NCI-H345 treated with DMSO at 0.1 percent for 48 hours (cell line): ENCODE results near the gene VASN.
"Not testable (repeated sequence)": the region's sequence is repeated elsewhere in the genome, so short reads cannot be mapped to it uniquely, and the experiment has no call there.

Source experiments
- DNase-seq: peaks from one replicate; lab custom pipeline; 2025; ENCODE audit not compliant: unreplicated experiment; lab: John Stamatoyannopoulos, UW

Gene VASN

GRCh38 chr16:4383591-4384444 lies 12.2 kb downstream of the VASN start:
- DNase-seq: no peak

GRCh38 chr16:4384509-4384942 lies 12.9 kb downstream of the VASN start:
- no peak for DNase-seq

- no peak for DNase-seq
Measured at GRCh38 chr16:4385066-4385788, 13.6 kb downstream of the VASN start.

GRCh38 chr16:4385789-4386450 lies 14.3 kb downstream of the VASN start:
- no peak for DNase-seq

- DNase-seq: no peak
Measured at GRCh38 chr16:4386451-4386805, 14.8 kb downstream of the VASN start.

- no peak for DNase-seq
Measured at GRCh38 chr16:4386951-4387565, 15.4 kb downstream of the VASN start.

GRCh38 chr16:4387781-4388180 lies 16.1 kb downstream of the VASN start:
- DNase-seq: no peak

- DNase-seq: no peak
Measured at GRCh38 chr16:4388271-4389021, 16.8 kb downstream of the VASN start.

GRCh38 chr16:4389051-4389955 lies 17.7 kb downstream of the VASN start:
- DNase-seq: no peak

- DNase-seq: no peak
Measured at GRCh38 chr16:4390266-4391260, 18.9 kb downstream of the VASN start.

GRCh38 chr16:4391631-4392381 lies 20.2 kb downstream of the VASN start:
- no peak for DNase-seq

GRCh38 chr16:4392382-4393239 lies 21.0 kb downstream of the VASN start:
- DNase-seq: no peak

GRCh38 chr16:4393240-4393600 lies 21.6 kb downstream of the VASN start:
- no peak for DNase-seq

- not testable (repeated sequence) for DNase-seq
Measured at GRCh38 chr16:4393850-4394249, 22.2 kb downstream of the VASN start.

GRCh38 chr16:4395055-4395726 lies 23.5 kb downstream of the VASN start:
- no peak for DNase-seq

- DNase-seq: no peak
Measured at GRCh38 chr16:4399001-4399730, 27.5 kb downstream of the VASN start.
